Measurements from ENCODE around the gene SMARCC1. TPM values are rescaled to one million over a fixed set of nuclear protein-coding genes. Genes with fewer than 3 reads are reported as not detected.
"Not testable (repeated sequence)": the region's sequence is repeated elsewhere in the genome, so short reads cannot be mapped to it uniquely, and the experiment has no call there.

SMARCC1 gene
- total RNA-seq: 148 and 156 TPM in 2 replicates

DNA sequence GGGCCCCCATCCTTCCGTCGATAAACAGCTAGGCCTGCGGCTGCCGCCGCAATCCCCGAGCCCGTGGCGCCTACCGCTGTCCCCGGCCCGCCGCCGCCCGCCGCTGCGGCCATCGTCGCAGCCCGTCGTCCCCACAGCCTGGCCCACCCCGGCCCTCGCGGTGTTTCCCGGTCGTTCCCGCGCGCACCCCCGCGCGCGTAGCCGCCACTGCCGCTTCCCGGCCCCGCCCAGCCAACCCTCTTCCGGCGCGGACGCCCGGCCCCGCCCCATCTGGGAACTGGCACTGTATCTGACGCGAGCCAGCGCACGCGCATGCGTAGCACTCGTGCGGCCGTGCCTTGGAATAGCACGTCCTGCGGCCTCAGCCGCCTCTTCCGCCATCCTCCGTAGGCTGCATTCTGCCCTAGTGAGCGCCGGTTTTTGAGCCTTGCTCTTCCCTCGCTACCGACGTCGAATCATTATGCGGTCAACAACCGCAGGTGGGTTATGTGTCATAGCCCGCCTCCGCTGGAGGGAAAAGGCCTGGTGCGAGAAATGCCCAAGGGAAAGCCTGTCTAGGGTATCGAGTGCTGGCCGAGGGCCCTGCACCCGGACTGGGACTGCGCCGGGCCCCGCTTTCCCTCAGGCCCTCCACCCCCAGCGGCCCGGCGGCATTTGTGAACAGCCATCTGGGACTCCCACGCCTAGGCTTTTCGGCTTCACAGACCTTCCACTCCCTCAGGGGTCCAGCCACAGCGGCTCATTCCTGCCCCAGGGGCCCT, at the start of gene SMARCC1:
Gene SMARCC1, minus strand, starts transcription at position 209 of the 761 bp plus-strand sequence. Its CDS starts 96 bp downstream, at position 113.
- intact Hi-C loops (cut with micrococcal nuclease): loop anchor here (1.0 to 10.0 kb wide), 6 partner anchors 20 to 617 kb away; partner anchors contain the start of genes ELP6, KIF9, KLHL18 and PTPN23
- Mint-ChIP-seq H3K27ac (peak within 1 kb of the TSS; percentile 100), H3K4me3 (peak within 1 kb of the TSS; percentile 96)

GRCh38 chr3:47829482-47829881, 47.8 kb upstream of the SMARCC1 start:
- DNase-seq; H3K9me3 Mint-ChIP-seq; intact Hi-C loops (cut with micrococcal nuclease); H3K4me3 Mint-ChIP-seq; H3K27me3 Mint-ChIP-seq: not testable (repeated sequence)
- peaks cover 58% of the 10 kb centered on the region for H3K36me3 Mint-ChIP-seq (ENCODE audit: low read depth)
- peaks cover 29% of the 10 kb centered on the region for H3K4me1 Mint-ChIP-seq
- H3K27ac Mint-ChIP-seq: peak overlapping the region; percentile 8

More for the DNA sequence above, at the start of gene SMARCC1:
- Mint-ChIP-seq H3K27me3 (peaks cover 1% of the 10 kb centered on the region), H3K9me3 (no peaks in the 10 kb centered on the region), H3K36me3 (ENCODE audit: low read depth) (peaks cover 19% of the 10 kb centered on the region), H3K4me1 (peaks cover 22% of the 10 kb centered on the region)
- DNase-seq: peak; percentile 100

GRCh38 chr3:47825590-47825989, 43.9 kb upstream of the SMARCC1 start:
- DNase-seq: no peak
- peaks cover 31% of the 10 kb centered on the region for H3K4me1 Mint-ChIP-seq
- H3K27me3 Mint-ChIP-seq: no peaks in the 10 kb centered on the region
- H3K9me3 Mint-ChIP-seq: no peaks in the 10 kb centered on the region
- peaks cover 40% of the 10 kb centered on the region for H3K36me3 Mint-ChIP-seq (ENCODE audit: low read depth)
- peak overlapping the region; percentile 83 for H3K27ac Mint-ChIP-seq
- peak overlapping the region; percentile 93 for H3K4me3 Mint-ChIP-seq
- intact Hi-C loops (cut with micrococcal nuclease): loop anchor here (1.0 to 2.0 kb wide), 2 partner anchors 37 to 165 kb away; no protein-coding TSS in a partner anchor

GRCh38 chr3:47824541-47825473, 43.1 kb upstream of the SMARCC1 start:
- Mint-ChIP-seq H3K4me1 (peaks cover 31% of the 10 kb centered on the region), H3K4me3 (peak overlapping the region; percentile 93), H3K9me3 (no peaks in the 10 kb centered on the region), H3K27me3 (no peaks in the 10 kb centered on the region), H3K36me3 (ENCODE audit: low read depth) (peaks cover 40% of the 10 kb centered on the region), H3K27ac (peak overlapping the region; percentile 83)
- intact Hi-C loops (cut with micrococcal nuclease): loop anchor here (1.0 to 2.0 kb wide), 4 partner anchors 22 to 303 kb away; partner anchors contain the start of gene DHX30
- DNase-seq: peak; percentile 95

- H3K4me3 Mint-ChIP-seq: no peak overlapping the region
- intact Hi-C loops (cut with micrococcal nuclease): no loop called here
- no peaks in the 10 kb centered on the region for H3K27me3 Mint-ChIP-seq
- H3K9me3 Mint-ChIP-seq: no peaks in the 10 kb centered on the region
- H3K27ac Mint-ChIP-seq: no peak overlapping the region
- H3K4me1 Mint-ChIP-seq: peaks cover 2% of the 10 kb centered on the region
- no peak for DNase-seq
- peaks cover 25% of the 10 kb centered on the region for H3K36me3 Mint-ChIP-seq (ENCODE audit: low read depth)
These were observed 35.9 kb upstream of the SMARCC1 start for GRCh38 chr3:47817609-47818008.

- peaks cover 2% of the 10 kb centered on the region for H3K4me1 Mint-ChIP-seq
- intact Hi-C loops (cut with micrococcal nuclease): no loop called here
- no peaks in the 10 kb centered on the region for H3K9me3 Mint-ChIP-seq
- H3K4me3 Mint-ChIP-seq: no peak overlapping the region
- peaks cover 27% of the 10 kb centered on the region for H3K36me3 Mint-ChIP-seq (ENCODE audit: low read depth)
- no peak for DNase-seq
- H3K27ac Mint-ChIP-seq: no peak overlapping the region
- H3K27me3 Mint-ChIP-seq: no peaks in the 10 kb centered on the region
These were observed 32.0 kb upstream of the SMARCC1 start for GRCh38 chr3:47813551-47814177.

- Mint-ChIP-seq H3K27me3 (no peaks in the 10 kb centered on the region), H3K9me3 (no peaks in the 10 kb centered on the region), H3K36me3 (ENCODE audit: low read depth) (peaks cover 8% of the 10 kb centered on the region), H3K27ac (no peak overlapping the region), H3K4me1 (peaks cover 19% of the 10 kb centered on the region), H3K4me3 (peak overlapping the region; percentile 99)
- no peak for DNase-seq
- intact Hi-C loops (cut with micrococcal nuclease): no loop called here
These were observed 22.9 kb upstream of the SMARCC1 start for GRCh38 chr3:47804577-47804976.

DNA sequence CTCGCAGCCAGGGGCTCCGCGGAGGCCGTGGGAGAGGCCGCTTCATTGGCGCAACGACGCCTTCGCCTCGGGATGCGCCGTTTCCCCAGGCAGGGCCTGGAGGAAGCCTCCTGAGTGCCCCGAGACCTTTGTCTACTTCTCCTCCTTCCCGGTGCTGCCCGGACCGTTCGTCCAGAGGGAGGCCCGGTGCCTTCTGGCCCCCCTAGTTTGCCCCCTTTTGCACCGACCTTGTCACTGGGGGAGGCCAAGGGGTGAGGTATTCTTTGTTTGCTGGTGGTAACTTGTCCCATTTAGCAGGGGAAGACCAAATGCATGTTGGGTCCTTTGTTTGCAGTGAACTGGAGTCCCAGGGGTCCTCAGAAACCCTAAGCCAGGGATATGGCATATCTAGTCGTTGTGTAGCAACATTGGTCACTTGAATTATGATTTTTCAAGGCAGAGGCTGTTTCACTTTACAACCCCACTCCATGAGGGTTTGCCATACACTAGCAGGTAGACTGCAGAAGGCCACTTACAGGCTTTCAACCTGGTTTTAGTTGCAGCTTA, 21.9 kb upstream of the SMARCC1 start:
- peaks cover 19% of the 10 kb centered on the region for H3K4me1 Mint-ChIP-seq
- peak overlapping the region; percentile 96 for H3K27ac Mint-ChIP-seq
- no peaks in the 10 kb centered on the region for H3K9me3 Mint-ChIP-seq
- peak overlapping the region; percentile 99 for H3K4me3 Mint-ChIP-seq
- H3K27me3 Mint-ChIP-seq: no peaks in the 10 kb centered on the region
- H3K36me3 Mint-ChIP-seq (ENCODE audit: low read depth): peaks cover 6% of the 10 kb centered on the region
- no peak for DNase-seq
- intact Hi-C loops (cut with micrococcal nuclease): loop anchor here (1.0 kb wide), 4 partner anchors 14 to 423 kb away; partner anchors contain the start of gene ELP6

GRCh38 chr3:47802734-47803479, 21.2 kb upstream of the SMARCC1 start, which contains the start of gene DHX30:
DHX30 (plus strand) TSS chr3:47803138; CDS start chr3:47810684, 7,546 bp downstream.
- peak; percentile 96 for DNase-seq
- Mint-ChIP-seq H3K9me3 (no peaks in the 10 kb centered on the region), H3K4me1 (peaks cover 19% of the 10 kb centered on the region), H3K27ac (peak within 1 kb of the TSS; percentile 96), H3K36me3 (ENCODE audit: low read depth) (peaks cover 6% of the 10 kb centered on the region), H3K27me3 (no peaks in the 10 kb centered on the region), H3K4me3 (peak within 1 kb of the TSS; percentile 99)
- intact Hi-C loops (cut with micrococcal nuclease): loop anchor here (1.0 kb wide), 5 partner anchors 14 to 423 kb away; partner anchors contain the start of gene ELP6

- intact Hi-C loops (cut with micrococcal nuclease): no loop called here
- no peaks in the 10 kb centered on the region for H3K36me3 Mint-ChIP-seq (ENCODE audit: low read depth)
- H3K4me3 Mint-ChIP-seq: no peak overlapping the region
- no peak overlapping the region for H3K27ac Mint-ChIP-seq
- peaks cover 17% of the 10 kb centered on the region for H3K4me1 Mint-ChIP-seq
- no peaks in the 10 kb centered on the region for H3K9me3 Mint-ChIP-seq
- no peak for DNase-seq
- peaks cover 4% of the 10 kb centered on the region for H3K27me3 Mint-ChIP-seq
These were observed 18.0 kb upstream of the SMARCC1 start for GRCh38 chr3:47799733-47800132.

DNA sequence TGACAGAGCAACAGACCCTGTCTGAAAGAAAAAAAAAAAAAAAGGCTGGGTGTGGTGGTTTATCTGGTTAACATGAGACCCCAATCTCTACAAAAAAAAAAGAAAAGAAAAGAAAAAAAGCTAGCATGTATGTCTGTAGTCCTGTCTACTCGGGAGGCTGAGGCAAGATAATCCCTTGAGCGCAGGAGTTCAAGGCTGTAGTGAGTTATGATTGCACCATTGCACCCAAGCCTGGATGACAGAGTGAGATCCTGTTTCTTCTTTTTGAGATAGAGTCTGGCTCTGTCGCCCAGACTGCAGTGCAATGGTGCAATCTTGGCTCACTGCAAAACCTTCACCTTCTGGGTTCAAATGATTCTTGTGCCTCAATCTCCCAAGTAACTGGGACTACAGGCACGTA, 12.9 kb upstream of the SMARCC1 start:
- Mint-ChIP-seq H3K27me3 (peaks cover 4% of the 10 kb centered on the region), H3K27ac (no peak overlapping the region), H3K4me1 (no peaks in the 10 kb centered on the region), H3K4me3 (no peak overlapping the region), H3K36me3 (ENCODE audit: low read depth) (no peaks in the 10 kb centered on the region), H3K9me3 (no peaks in the 10 kb centered on the region)
- no peak for DNase-seq
- intact Hi-C loops (cut with micrococcal nuclease): no loop called here

DNA sequence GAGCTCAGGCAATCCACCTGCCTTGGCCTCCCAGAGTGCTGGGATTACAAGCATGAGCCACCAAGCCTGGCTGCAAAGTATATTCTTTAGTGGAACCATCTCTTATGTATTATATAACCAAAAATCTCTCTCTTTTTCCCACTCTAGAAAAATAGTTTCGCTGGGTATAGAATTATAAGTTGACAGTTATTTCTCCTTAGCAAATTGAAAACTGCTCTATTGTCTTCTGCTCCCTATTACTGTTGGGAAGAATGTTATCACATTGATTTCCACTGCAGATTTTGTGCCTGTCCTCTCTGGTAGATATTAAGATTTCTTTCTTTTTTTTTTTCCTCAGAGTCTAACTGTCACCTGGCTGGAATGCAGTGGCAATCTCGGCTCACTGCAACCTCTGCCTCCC, 11.0 kb upstream of the SMARCC1 start:
- Mint-ChIP-seq H3K4me1 (peaks cover 2% of the 10 kb centered on the region), H3K4me3 (no peak overlapping the region)
- intact Hi-C loops (cut with micrococcal nuclease): no loop called here

More for the DNA sequence above, 11.0 kb upstream of the SMARCC1 start:
- no peaks in the 10 kb centered on the region for H3K9me3 Mint-ChIP-seq
- H3K36me3 Mint-ChIP-seq (ENCODE audit: low read depth): no peaks in the 10 kb centered on the region
- no peak overlapping the region for H3K27ac Mint-ChIP-seq
- no peak for DNase-seq
- H3K27me3 Mint-ChIP-seq: peaks cover 4% of the 10 kb centered on the region

Data from activated CD4-positive, alpha-beta T cell treated with anti-CD3 and anti-CD28 coated beads, Interleukin-2, amount 10 ng/mL, durations not matched to agents 24 days and 14 days (primary cell).